ENCODE data around the gene SH2B3.

SH2B3 gene

GRCh38 chr12:111409780-111410430 is 4.2 kb downstream of the SH2B3 start:
- no peak for DNase-seq

- DNase-seq, result no peak
Measured at GRCh38 chr12:111410431-111411184, 4.9 kb downstream of the SH2B3 start.

- no peak for DNase-seq
Measured at GRCh38 chr12:111411185-111411764, 5.6 kb downstream of the SH2B3 start.

- DNase-seq, result no peak
Measured at GRCh38 chr12:111412007-111412829, 6.5 kb downstream of the SH2B3 start.

- no peak for DNase-seq
Measured at GRCh38 chr12:111412830-111413441, 7.2 kb downstream of the SH2B3 start.

GRCh38 chr12:111413442-111414086 is 7.8 kb downstream of the SH2B3 start:
- no peak for DNase-seq

DNA sequence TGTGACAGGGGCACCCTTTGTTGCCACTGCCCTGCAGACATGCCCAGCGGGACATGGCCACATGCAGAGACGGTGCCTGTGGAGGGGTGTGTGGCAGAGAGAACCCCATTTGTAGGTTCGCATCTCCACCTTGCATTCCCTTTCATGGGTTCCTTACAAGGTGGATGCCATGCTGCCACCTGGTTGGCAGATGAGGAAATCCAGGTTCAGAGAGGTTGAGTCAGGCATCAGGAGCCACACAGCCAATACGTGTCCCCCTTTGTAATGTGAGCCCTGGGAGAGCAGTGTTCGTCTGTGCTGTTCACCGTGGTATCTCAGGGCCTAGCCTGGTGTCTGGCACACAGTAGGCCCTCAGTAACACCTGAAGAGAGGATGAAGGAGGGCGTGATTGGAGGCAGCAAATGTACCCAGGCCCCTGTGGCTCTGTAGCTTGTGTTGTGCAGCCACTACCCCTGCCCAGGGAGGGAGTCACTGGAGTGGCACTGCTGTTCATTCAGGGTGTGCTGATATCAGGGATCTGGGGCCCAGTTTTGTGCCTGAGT is 9.1 kb downstream of the SH2B3 start:
- no peak for DNase-seq

- DNase-seq, result no peak
Measured at GRCh38 chr12:111417290-111417689, 11.6 kb downstream of the SH2B3 start.

DNA sequence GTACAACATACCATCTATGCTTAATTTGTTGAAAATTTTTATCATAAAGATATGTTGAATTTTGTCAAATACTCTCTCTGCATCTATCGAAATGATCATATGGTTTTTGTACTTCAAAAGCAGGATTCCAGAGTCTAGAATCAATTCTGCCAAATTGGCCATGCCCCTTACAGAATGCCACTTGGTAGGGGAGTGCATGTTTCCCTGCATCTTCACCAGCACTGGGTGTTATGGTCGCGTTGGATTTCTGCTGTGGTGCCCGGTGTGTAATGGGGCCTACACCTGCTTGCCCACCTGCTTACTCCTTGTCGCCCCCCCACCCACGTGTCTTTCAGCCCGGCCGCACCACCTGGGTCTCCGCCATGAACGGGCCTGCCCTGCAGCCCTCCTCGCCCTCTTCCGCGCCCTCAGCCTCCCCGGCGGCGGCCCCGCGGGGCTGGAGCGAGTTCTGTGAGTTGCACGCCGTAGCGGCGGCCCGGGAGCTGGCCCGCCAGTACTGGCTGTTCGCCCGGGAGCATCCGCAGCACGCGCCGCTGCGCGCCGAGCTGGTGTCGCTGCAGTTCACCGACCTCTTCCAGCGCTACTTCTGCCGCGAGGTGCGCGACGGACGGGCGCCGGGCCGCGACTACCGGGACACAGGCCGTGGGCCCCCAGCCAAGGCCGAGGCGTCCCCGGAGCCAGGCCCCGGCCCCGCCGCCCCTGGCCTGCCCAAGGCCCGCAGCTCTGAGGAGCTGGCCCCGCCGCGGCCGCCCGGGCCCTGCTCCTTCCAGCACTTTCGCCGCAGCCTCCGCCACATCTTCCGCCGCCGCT is 12.3 kb downstream of the SH2B3 start:
- no peak for DNase-seq

GRCh38 chr12:111418594-111418880 is 12.8 kb downstream of the SH2B3 start:
- no peak for DNase-seq

DNA sequence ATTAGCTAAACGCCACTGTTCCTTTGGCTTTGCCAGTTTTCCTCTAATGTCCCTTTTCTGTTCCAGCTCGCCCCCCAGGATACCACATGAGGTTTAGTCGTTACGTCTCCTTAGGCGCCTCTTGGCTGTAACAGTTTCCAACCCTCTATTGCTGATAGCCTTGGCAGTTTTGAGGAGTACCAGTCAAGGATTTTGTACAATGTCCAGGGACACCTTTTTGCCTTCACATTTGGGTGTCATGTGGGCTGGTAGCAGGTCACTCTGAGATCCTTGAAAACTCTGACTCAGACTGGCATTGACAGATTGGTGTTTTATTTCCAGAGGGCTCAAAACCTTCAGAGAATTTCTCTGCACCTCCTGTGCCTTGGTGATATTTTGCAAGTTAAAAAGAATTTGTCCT is 14.1 kb downstream of the SH2B3 start:
- no peak for DNase-seq

DNA sequence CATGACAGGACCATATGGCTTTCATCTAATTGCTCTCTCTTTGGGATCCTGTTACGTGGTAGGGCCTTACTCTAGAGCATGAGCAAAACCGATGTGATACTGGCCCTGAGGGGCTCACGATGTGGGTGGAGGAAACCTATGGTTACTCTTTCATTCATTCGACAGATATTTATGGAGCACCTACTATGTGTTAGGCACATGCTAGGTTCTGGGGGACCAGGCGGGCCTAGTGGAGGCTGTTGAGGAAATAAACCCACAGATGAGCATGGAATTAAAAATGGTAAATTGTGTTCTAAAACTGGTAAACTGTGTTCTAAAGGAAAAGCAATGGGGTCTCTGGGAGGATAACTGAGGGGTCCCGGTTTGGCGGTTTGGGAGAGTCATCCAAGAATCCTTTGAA is 14.8 kb downstream of the SH2B3 start:
- no peak for DNase-seq

GRCh38 chr12:111424189-111424792 is 18.6 kb downstream of the SH2B3 start:
- DNase-seq, result no peak

DNA sequence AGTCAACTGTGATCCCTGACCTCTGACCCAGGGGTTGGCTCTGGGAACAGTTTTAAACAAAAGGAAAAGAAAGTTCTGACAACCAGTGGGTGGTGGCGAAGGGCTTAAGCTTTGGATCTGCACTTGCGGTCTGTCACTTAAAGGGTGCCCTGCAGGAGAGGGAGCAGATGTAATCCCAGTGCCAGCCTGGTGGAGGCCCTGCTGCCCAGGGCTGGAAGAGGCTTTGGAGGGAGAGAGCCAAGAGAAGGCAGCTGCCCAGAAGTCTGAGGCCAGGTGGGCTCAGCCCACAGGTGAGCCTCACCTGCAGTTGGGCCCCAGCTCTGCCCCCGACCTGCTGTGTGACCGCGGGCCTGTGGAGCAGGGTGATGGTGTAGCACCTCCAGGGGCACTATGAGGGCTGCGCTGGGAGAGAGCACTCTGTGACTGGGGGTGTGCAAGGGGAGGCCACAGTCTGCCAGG is 19.1 kb downstream of the SH2B3 start:
- no peak for DNase-seq

DNA sequence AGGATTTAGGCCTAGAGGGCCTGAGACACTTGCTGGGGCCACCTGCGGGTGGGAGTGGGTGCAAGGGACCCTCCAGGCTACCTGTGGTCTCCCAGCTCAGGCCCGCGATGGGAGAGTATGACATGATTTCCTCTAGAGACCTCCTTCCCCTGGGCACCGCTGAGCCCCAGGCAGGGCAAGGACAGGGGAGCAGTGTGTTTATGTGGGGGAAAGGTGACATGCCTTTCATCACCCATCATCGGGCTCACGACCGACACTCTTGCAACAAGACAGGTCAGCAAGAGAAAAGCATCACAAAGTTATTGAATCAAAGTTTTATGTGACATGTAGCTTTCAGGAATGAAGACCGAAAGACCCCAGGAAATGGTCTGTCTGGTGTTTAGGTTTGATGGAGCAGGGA is 19.9 kb downstream of the SH2B3 start:
- DNase-seq, result no peak

DNA sequence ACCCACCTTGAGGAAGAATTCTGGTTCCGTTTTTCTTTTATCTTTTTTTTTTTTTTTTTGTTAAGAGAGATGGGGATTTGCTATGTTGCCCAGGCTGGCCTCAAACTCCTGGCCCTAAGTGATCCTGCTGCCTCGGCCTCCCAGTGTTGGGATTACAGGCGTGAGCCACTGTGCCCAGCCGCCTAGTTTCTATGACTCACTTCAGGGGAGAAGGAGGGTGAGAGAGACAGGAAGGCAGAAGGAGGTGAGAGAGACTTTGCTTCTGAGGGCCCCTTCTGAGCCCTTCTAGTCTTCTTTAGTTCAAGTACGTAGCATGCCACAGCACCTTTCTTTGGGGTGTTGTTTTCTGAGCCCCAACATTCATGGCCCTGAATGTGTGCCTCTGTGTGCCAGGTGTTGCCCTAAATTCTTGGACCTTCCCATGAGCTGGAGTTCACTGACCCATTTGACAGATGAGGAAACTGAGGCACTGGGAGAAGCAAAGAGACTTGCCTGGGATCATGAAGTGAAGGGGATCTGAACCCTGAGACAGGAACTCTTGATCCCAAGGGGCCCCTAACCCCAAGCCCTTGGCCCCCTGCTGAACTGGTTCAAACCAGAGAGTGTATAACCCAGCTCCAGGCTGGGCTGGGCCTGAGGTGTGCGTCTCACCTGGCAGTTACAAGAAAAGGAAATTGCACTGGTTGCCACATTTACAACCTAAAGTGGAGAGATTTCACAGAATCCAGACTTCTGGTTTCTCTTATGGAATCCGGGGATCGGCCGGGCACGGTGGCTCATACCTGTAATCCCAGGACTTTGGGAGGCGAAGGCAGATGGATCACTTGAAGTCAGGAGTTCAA is 20.8 kb downstream of the SH2B3 start:
- DNase-seq, result no peak

DNA sequence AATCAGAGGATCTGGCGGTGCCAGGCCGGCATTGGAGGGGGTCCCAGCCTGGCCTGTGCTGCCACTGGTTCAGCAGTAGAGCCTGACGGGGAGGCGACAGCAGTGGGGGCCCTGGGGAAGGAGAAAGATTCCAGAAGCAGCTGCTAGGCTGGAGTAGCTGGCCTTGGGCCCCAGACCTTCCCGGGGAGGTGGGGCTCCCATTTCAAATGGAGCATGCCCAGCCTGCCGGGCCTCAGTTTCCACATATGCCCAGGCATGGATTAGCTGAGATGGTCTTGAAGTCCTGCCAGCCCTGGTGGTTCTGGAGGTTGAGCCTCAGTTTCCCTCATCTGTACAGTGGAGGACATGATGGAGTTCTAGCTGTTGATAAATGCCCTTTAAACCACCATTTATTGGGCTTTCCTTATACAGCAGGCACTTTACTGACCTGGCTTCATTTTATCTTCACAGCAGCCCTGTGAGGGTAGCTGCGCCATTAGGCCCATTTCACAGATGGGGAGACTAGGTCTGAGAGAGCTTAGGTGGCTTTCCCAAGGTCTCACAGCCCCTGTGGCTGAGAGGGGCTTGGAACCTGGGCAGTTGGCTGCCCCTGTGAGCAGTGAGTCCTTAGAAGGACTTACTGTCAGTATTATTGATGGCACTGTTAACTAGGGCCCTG is 21.8 kb downstream of the SH2B3 start:
- no peak for DNase-seq

DNA sequence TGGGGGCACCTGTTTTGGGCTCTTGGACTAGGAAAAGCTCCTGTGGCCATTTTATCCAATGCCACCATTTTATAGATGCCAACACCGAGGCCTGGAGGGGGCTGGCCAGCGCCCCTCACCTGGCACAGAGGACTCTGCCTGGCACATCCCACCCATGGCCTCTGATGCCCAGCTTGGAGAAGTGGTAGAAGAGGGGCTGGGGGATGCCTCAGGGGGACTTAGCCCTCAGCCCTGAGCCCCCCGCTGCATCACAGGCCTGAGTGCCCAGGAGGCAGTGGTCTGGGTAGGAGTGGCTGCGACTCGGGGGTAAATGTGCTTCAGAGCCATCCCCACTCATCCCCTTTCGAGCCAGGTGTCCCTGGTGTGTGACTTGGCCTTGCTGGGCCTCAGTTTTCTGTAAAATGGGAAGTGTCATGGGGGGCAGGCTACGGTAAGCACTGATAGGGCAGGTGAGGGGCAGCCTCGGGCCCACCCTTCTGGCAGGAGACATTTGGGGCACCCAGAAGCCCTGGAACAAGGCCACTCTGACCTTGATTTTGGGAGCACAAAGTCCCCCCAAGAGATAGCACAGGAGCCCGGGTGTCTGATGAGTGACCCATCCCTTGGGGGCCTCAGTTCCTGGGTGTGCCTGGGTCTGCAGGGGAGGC is 22.5 kb downstream of the SH2B3 start:
- DNase-seq, result no peak

DNA sequence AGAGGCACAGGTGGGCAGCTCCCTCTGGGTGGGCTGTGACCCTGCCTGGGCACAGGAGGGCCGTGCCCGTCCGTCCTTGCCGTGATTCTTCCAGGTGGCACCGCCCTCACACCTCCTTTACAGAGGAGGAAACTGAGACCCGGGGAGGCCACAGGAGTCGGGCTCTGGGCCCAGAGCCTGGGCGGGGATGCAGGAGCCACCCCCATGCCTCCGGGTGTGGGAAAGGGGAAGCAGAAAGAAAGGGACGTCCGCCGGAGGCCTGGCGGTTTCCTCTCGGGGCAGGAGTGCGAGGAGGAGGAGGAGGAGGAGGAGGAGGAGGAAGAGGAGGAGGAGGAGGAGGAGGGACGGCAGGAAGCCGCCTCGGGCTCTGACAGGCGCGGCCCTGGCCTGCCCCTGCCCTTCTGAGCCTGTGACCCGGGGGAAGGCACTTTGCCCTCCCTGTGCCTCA is 23.0 kb downstream of the SH2B3 start:
- peak; percentile 62 for DNase-seq

Data from activated CD8-positive, alpha-beta memory T cell treated with anti-CD3 and anti-CD28 coated beads, Interleukin-2, amount 50 U/mL, for 48 hours (primary cell).